ENCODE data around the gene DSCAM.

DNA sequence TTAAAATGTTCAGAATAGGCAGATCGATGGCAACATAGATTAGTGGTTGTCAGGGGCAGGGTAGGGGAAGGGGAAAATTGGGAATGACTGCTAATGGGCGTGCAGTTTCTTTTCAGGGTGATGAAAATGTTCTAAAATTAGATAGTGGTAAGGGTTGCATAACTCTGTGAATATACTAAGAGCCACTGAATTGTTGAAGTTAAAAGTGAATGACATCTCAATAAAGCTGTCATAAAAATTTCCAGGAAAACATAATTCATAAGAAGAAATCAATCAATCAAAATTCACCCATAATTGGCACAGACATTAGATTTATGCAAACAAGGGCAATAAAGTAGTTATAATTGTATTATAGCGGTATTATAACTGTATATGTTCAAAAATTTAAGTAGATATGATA, 751.5 kb downstream of the DSCAM start:
- TF ChIP-seq, protein P1, sequence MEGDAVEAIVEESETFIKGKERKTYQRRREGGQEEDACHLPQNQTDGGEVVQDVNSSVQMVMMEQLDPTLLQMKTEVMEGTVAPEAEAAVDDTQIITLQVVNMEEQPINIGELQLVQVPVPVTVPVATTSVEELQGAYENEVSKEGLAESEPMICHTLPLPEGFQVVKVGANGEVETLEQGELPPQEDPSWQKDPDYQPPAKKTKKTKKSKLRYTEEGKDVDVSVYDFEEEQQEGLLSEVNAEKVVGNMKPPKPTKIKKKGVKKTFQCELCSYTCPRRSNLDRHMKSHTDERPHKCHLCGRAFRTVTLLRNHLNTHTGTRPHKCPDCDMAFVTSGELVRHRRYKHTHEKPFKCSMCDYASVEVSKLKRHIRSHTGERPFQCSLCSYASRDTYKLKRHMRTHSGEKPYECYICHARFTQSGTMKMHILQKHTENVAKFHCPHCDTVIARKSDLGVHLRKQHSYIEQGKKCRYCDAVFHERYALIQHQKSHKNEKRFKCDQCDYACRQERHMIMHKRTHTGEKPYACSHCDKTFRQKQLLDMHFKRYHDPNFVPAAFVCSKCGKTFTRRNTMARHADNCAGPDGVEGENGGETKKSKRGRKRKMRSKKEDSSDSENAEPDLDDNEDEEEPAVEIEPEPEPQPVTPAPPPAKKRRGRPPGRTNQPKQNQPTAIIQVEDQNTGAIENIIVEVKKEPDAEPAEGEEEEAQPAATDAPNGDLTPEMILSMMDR (IDR thresholded peaks at IDR 0.05) = no peak
- TF ChIP-seq POLR2AphosphoS5 (IDR thresholded peaks at IDR 0.05) (no peak), EP300 (IDR thresholded peaks at IDR 0.05) (no peak), POLR2A (IDR thresholded peaks at IDR 0.05) (no peak)
